HG03095 (cell line): ENCODE data around the gene CHRNA4.
"Not testable (repeated sequence)": the region's sequence is repeated elsewhere in the genome, so short reads cannot be mapped to it uniquely, and the experiment has no call there.

Experiments used
- ATAC-seq: cut with Tn5 transposase; IDR thresholded peaks from one replicate; pipeline ENCODE4 v1.9.1; 2021; ENCODE audit warnings: moderate library complexity; ENCODE audit not compliant: unreplicated experiment

The CHRNA4 gene

DNA sequence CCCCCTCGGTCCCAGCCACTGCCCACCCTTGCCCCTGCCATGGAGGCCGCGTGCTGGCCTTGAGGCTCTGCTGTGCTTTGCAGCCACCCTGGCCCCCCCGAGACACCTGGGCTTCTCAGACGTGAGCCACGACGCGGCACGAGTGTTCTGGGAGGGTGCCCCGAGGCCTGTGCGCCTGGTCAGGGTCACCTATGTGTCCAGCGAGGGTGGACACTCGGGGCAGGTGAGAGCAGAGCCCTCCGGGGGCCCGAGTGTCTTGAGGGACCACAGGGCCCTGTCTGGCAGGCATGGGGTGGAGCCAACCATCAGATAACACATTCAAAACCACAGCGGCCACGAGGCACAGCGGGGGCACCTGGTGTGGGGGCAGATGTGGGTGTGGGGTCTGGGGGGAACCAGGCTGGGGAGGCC, 49.3 kb downstream of the CHRNA4 start:
- ATAC-seq, result no peak

DNA sequence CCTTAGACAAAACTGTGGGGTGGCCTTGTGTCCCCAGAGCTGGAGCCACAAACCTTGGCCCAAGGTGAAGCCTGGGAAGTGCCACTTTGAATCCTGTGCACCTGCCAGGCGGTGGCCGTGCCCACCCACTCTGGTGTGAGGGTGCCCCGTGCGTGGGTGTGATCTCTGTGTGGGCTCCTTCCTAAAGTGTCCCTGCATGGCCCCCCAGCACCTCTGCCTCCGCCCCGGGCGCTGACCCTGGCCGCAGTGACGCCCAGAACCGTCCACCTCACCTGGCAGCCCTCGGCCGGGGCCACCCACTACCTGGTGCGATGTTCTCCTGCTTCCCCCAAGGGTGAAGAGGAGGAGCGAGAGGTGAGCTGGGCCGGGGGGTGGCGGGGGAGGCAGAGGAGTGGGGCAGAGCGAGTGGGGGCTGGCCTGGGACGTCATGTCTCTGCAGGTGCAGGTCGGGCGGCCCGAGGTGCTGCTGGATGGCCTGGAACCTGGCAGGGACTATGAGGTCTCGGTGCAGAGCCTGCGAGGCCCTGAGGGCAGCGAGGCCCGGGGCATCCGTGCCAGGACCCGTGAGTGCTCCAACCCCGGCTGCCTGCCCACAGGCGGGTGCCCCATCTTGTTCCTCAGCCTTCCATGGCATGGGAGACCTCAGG, 49.8 kb downstream of the CHRNA4 start:
- no peak for ATAC-seq

DNA sequence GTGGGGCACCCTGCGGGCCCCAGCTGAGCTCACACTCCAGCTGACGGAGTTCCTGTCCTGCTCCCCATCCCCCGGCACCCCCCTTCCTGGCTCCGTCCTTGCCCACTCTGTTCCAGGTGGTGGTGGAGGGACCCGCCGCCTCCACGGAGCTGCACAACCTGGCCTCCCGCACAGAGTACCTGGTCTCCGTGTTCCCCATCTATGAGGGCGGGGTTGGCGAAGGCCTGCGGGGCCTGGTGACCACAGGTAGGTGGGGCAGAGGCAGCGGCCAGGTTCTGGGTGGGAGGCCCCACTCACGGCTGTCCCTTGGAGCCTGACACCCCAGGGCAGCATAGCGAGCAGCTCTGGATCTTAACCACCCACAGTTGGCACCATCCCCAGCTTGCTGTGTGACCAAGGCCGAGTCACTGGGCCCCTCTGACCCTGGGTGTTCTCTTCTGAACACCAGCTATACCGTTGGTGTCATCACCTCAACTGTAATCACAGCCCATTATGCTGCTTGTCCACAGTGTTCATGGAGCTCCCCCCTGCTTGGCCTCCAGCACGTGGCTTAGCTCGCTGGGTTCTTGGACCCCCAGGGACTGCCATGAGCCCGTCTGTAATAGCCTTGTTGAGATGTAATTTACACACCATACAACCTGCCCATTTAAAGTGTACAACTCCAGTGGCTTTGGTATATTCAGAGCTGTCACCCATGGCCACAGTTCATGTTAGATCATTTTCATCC, 50.7 kb downstream of the CHRNA4 start:
- no peak for ATAC-seq

DNA sequence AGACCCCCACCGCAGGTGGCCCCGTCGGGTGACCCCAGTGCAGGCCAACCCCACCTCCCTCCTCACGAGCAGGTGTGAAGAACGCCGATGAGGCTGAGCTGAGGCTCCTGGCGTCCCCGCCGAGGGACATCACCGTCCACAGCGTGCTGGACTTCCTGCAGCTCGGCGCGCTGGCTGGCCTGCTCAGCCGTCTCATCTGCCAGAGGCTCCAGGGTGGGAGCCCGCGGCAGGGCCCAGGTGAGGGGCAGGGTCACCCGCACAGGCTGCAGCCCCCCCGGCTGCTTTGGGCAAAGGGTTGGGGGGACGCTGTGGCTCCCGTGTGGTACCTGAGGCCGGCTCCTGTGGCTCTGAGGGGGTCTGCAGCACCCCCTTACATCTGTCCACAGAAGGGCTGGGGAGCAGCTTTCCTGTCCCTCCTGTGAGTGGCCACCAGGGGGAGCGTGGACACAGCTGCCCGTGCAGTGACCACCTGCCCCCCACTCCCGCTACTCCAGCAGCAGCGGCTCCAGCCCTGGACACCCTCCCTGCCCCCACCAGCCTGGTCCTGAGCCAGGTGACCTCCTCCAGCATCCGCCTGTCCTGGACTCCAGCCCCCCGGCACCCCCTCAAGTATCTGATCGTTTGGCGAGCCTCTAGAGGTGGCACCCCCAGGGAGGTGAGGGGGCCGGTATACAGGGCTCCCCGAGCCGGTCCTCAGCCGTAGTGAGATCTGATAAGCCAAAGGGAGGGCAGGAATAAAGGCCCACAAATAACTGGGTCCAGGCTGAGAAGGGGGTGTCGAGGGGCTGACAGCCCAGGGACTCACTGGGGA, 51.7 kb downstream of the CHRNA4 start:
- no peak for ATAC-seq

DNA sequence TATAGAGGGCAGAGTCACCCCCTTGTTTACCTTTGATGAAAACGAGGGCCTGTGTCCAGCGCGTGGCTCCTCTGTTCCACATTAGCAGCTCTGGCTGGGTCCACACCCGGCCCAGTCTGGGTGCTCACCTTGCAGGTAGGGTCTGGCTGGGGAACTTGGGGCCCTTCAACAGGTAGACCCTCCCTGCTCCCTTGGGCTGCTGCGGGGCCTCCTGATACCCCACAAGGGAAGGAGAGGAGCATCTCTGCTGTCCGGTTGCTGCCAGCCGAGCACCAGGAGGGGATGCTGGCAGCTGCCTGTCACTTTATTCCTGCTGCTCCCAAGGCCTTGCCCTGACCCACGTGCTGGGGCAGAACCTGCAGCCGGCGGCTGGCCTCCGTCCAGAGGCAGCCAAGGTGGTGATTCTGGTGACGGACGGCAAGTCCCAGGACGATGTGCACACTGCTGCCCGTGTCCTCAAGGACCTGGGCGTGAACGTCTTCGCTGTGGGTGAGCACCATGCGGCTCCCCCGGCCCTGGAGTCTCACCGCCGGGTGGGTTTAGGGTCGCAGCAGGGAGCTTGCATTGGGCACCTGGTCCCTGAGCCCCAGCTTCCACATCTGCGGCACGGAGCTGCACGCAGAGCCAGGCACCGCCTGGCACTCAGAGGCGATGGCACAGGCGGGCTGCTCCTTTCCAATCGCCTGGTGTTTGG, 52.8 kb downstream of the CHRNA4 start:
- ATAC-seq, result no peak

DNA sequence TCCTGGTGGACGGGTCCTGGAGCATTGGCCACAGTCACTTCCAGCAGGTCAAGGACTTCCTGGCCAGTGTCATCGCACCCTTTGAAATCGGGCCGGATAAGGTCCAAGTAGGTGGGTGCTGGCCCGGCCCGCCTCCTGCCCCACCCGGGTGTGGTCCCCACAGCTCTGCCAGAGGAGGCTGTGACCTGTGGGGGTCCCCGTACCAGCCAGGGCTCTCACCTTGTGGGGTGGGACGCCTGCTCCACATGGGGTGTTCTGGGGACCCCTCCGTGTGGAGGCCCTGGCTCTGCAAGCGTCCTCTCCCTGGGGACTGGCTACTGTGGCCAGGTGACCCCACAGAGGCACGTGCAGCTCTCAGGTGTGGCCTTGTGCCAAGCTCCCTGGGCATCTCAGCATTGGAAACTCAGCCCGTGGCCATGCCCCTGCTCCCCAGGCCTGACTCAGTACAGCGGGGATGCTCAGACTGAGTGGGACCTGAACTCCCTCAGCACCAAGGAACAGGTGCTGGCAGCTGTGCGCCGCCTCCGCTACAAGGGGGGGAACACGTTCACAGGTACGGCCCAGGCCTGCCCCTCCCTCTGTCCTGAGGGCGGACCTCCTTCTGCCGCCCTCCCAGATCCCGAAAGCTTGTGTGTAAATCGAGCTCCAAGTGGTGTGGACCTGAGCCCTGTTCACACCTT, 53.5 kb downstream of the CHRNA4 start:
- ATAC-seq, result no peak

DNA sequence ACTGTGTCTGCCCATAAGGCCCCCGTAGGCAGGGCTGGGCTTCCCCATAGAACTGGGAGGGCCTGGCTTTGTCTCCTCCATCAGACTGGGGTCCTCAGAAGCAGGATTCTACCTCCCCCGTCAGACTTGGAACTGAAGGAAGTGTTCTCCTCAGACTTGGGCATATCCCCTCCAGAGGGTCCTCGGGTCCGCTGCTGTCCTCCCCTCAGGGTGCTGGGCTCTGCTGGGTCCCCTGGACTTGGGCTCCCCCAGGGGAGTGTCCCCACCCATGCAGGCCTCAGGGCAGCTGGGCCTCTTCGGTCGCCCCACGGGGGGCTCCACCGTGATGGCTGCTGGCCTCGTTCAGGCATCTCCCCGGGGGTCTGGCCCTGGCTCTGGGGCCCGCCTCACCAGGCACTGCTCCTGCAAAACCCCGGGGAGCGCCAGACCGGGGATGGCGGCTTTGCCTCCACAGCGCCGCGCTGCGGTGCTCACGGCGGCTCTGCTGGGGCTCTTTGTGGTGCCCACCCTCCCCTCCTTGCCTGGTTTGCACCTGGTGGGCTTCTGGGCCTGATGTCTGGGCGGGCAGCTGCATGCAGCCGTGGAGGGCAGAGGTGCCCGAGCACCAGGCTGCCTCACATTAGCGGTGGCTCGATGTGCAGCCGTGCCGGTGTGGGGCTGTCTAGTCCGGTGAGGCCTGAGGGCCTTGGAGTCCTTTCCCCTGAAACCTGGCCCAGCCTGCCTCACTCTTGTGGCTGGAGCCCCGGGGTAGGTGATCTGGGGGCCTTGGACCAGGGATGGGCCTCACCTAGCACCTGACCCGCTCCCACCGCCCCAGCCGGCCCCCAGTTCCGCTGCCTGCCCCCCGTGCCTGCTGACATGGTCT, 54.2 kb downstream of the CHRNA4 start:
- no peak for ATAC-seq

DNA sequence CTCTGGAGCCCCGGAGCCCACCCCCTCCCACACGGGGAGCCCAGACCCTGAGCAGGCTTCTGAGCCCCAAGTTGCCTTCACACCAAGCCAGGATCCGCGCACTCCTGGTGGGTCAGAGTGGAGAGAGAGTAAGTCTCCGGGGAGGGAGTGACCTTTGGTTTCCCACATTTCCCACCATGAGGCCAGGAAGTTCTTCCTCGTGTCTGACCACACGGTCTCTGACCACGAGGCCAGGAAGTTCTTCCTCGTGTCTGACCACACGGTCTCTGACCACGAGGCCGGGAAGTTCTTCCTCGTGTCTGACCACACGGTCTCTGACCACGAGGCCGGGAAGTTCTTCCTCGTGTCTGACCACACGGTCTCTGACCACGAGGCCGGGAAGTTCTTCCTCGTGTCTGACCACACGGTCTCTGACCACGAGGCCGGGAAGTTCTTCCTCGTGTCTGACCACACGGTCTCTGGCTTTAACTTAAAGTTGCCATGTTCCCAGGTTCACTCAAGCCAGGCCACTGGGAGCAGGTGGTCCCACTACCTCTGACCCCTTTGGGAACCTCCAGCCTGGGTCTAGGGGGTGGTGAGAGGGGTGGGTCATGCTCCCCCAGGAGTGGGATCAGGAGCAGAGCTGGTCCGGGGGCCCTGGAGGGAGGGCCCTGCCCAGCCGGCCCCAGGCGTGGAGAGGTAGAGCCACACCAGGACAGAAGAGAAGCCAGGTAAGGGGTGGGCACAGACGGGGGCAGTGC, 55.0 kb downstream of the CHRNA4 start:
- not testable (repeated sequence) for ATAC-seq

DNA sequence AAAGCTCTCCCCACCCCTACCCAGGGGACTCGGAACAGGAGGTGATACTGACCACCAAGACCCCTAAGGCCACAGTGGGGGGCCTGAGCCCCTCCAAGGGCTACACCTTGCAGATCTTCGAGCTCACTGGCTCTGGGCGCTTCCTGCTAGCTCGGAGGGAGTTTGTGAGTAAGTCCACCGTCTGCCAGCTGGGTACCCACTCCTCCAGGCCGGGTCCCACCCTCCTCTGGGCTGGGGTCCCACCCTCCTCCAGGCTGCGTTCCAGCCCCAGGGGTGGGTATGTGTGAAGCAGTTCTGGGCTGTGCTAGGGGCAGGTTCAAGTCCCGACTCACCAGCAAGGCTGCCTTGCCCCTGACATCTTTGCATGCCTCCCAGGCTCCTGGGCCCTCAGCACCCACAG, 55.8 kb downstream of the CHRNA4 start:
- no peak for ATAC-seq

DNA sequence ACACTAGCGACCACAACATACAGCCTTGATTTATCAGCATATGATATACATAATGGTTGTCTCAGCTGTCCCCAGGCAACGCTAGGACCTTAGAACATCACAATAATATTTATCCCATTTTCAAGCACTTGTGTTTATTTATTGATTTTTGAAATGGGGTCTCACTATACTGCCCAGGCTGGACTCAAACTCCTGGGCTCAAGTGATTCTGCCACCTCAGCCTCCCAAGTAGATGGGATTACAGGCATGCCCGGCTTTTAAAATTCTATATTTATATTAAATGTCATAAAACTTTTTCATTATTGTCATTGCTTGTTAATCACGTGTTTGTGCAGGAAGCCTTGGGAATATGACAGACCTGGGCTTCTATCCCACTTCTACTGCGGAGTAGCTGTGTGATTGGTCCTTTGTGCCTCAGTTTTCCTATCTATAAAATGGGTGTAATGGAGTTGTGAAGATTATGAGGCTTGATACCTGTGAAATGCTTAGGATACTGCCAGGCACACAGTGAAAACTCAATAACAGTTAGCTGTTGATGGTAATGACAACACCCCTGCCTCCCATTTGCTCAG, 58.0 kb downstream of the CHRNA4 start:
- ATAC-seq, result no peak

DNA sequence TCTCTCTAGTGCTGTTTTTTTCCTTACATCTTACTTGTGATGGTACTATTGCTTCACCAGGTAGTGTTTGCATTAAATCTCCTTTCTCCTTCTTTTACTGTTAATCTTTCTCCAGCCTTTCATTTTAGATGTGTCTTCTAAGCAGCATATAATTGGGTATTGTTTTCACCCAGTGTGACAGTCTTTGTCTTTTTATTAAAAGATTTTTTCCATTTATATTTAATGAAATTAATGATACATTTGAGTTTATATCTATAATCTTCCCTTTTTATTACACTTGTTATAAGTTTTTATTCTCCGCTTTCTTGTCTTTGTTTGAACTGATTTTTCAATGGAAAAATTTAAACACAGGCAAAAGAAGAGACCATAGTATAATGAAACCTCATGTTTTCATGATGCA, 59.5 kb downstream of the CHRNA4 start:
- ATAC-seq, result no peak

DNA sequence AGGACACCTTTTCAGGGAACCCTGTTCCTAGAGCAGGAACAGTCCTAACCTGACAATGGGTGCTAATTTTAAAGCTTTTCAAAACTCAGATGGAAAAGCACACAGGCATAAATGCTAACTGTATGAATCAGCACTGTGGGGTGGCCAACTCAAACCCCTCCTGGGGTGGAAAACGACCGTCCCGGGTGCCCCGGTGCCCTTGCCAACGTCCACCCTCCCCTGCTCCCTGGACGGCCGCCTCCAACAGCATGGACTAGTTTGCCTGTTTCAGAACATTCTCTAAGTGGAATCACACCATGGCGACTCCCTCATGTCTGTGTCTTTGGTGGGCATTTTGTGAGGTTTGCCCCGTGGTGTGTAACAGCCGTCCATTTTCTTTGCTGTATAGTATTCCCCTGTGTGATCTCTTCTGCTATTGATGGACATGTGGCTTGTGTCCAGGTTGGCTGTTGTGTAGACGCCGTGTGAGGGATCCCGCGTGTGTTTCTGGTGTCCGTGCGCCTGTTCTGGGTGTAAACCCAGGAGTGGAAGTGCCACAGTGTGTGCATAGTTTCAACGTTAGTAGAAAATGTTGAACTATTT, 62.3 kb downstream of the CHRNA4 start:
- no peak for ATAC-seq

DNA sequence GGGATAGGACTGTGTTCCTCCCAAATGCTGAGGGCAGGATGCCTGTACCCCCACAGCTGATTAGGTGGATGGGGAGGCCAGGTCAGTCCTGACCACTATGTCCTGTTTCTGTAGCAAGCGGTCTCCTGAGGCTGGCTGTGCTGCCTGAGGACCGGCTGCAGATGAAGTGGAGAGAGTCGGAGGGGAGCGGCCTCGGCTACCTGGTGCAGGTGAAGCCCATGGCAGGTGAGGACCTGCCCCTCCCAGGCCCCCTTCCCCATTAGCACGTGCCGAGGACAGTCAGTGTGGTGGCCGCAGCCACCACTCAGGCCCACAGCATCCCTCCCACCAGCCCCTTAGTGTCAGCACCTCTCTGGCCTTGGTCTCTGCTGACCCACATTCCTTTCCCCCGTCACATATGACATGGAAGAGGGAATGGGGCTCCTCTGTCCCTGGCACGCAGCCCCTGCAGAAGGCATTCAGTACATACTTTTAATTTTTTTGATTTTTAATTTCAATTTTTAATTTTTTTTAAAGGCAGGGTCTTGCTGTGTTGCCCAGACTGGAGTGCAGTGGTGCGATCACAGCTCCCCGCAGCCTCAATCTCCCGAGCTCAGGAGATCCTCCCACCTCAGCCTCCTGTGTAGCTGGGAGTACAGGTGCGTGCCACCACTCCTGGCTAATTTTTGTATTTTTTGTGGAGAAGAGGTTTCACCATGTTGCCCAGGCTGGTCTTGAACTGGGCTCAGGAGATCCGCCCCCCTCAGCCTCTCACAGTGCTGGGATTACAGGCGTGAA, 63.2 kb downstream of the CHRNA4 start:
- no peak for ATAC-seq

DNA sequence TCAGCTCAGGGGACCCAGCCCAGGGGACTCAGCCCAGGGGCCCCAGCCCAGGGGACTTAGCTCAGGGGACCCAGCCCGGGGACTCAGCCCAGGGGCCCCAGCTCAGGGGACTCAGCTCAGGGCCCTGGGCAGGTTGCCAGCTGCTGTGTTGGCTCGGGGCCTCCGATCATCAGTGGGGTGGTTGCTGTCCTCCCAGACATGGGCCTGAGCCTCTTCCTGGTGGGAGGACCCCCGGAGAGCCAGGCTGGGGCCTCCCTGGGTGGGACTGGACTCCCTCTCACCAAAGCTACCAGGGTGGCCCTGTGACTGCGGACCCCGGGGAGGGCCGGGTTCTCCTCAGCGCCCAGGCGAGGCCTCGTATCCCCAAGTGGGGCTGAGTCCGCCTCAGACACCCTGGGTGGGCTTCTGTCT, 63.8 kb downstream of the CHRNA4 start:
- ATAC-seq, result no peak

DNA sequence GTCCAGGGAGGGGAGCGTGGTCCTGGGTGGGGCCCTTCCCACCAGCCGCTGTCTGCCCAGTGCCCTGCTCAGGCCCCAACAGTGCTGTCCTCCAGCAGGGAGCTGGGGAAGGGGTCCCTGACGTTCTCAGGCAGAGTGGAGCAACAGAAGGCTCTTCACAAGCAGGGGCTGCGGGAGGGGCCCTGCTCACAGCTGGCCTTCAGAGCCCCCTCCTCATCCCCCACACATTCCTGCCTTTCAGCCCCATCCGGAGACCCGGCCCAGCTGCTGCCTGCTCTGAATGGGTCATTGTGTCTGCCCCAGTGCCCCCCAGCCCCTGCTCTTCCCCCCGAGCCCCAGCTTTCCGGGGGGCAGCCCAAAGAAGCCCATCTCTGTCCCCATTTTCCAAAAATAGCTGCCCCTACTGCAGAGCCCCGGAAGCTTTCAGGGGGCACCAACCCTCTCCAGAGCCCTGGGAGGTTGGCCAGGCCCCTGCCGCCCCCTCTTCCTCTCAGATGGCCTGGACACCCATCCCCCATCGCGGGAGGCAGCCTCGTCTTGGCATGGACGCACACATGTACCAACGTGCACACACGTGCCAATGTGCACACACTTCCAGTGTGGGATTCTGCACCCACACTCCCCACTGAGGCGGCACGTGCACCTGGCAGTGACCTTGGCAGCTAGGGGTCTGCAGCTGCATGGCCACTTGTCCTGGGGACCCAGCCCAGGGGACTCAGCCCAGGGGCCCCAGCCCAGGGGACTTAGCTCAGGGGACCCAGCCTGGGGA, 64.4 kb downstream of the CHRNA4 start:
- ATAC-seq, result no peak

DNA sequence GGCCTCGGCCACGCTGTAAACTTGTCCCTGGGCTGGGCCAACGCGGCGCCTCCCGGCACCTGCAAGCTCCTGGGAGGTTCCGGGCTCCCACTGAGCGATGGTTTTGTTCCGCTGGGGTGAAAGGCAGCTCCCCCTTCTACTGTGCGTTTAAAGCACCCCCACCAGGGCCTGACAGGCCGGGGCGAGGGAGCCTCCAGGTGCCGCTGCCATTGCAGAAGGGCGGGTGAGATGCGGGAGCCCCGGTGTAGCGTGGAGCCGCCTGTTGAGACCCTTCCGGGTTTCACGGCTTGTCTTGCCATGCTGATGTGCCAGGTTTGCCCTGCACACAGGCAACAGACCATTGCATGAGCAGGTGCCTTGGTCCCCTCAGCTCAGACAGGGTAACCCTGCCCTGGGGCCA, 65.3 kb downstream of the CHRNA4 start:
- no peak for ATAC-seq

DNA sequence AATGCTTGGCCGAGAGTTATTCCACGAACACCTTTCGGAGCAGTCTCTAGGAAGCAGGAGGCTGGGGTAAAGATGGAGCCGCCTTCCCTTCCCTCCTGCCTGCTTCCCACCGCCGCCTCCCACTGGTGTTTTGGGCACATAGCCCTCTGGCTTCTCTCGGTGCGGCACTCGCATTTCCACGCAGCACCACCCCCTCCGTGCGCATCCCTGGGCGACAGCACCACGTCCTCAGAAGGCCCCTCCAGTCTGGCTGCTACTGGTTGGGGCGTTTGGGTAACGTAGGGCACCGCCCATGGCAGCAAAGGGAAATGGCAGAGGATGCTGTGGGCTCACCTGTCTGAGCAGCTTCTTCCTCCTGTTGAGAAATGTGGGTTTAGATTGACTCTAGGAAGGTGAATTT, 65.7 kb downstream of the CHRNA4 start:
- no peak for ATAC-seq
